DOHH2 (cell line): ENCODE data around the gene MAGEA6.
"Not testable (repeated sequence)": the region's sequence is repeated elsewhere in the genome, so short reads cannot be mapped to it uniquely, and the experiment has no call there.

Experiments used
- EZH2phosphoT487 ChIP-seq: fragments of 200-600 bp; sonication (generic); IDR thresholded peaks from 2 replicates; pipeline ENCODE4 v1.6.1; 2017; ENCODE audit warnings: borderline replicate concordance, mild to moderate bottlenecking, antibody characterized with exemption, low read length, moderate library complexity, mixed read lengths
- TF ChIP-seq, protein P1 (sequence below): fragments of 200-600 bp; sonication (generic); IDR thresholded peaks from one replicate; pipeline ENCODE4 v1.5.1; 2014; ENCODE audit warnings: antibody characterized with exemption, mild to moderate bottlenecking, low read depth, low read length; ENCODE audit not compliant: poor library complexity, severe bottlenecking

DNA sequence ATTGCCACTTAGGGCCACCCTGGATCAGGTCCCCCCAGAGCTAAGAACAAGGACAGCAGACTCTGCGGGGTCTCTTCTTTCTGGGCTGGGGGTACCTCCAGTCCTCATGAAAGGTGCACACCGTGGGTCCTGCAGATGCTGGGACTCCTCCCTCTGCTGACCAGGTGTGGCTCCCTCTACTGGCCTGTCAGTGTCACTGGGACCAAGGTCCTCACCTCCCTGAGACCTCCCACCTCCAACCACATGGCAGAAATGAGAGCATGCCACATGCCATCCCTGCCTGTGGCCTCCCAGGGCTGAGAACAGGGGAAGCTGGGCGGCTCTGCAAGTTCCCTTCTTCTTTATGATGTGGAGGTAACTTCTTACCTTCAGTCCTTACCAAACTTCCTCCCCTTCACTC lies 17.6 kb upstream of the MAGEA6 start:
- TF ChIP-seq, protein P1, sequence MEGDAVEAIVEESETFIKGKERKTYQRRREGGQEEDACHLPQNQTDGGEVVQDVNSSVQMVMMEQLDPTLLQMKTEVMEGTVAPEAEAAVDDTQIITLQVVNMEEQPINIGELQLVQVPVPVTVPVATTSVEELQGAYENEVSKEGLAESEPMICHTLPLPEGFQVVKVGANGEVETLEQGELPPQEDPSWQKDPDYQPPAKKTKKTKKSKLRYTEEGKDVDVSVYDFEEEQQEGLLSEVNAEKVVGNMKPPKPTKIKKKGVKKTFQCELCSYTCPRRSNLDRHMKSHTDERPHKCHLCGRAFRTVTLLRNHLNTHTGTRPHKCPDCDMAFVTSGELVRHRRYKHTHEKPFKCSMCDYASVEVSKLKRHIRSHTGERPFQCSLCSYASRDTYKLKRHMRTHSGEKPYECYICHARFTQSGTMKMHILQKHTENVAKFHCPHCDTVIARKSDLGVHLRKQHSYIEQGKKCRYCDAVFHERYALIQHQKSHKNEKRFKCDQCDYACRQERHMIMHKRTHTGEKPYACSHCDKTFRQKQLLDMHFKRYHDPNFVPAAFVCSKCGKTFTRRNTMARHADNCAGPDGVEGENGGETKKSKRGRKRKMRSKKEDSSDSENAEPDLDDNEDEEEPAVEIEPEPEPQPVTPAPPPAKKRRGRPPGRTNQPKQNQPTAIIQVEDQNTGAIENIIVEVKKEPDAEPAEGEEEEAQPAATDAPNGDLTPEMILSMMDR = not testable (repeated sequence)
- not testable (repeated sequence) for TF ChIP-seq EZH2phosphoT487
